ENCODE results near the gene UTY.
A peak's percentile ranks its signal among the peaks of the same experiment; 100 is the strongest.

The UTY gene

DNA sequence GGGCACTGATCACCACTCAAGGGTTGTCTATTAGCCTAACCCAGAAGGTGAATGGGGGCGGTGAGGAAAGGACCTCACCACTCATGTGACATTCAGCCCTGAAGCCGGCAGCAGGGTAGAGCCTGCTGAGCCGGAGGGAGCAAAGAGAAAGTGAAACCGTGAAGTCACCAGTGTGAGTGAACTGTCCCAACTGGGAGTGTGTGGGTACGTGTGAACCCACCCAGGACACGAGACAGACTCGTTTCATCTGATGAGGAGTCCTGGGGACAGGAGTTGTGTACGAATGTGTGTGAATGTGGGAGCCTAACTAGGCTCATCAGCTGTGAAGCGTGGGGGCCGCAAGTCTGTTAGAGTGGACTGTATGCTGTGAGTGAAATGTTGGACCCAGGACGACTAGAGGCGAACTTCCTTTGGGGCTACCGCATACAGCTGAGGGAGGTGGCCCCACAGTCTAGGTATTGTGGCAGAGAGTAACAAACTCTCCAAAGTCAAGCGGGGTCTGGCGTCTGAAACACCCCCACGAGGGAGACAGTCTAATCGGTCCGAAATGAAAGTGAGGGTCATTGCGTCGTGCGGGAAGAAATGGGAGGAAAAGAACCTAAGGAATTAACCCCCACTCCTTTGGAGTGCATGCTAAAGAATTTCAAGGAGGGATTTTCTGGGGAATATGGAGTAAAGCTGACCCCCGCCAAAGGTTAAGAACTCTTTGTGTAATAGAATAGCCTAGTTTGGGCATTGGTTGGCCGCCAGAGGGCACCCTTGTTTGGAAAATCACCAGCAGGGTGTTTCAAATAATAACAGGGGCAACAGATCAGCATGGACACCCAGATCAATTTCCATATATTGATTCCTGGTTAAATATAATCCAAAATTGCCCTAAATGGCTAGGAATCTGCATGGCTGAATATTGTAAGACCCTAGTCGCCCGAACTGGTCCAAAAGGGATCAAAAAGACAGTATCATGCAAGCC is 43.6 kb downstream of the UTY start:
- peaks cover 30% of the 10 kb centered on the region for H3K4me1 Mint-ChIP-seq (ENCODE audit: low read depth)

DNA sequence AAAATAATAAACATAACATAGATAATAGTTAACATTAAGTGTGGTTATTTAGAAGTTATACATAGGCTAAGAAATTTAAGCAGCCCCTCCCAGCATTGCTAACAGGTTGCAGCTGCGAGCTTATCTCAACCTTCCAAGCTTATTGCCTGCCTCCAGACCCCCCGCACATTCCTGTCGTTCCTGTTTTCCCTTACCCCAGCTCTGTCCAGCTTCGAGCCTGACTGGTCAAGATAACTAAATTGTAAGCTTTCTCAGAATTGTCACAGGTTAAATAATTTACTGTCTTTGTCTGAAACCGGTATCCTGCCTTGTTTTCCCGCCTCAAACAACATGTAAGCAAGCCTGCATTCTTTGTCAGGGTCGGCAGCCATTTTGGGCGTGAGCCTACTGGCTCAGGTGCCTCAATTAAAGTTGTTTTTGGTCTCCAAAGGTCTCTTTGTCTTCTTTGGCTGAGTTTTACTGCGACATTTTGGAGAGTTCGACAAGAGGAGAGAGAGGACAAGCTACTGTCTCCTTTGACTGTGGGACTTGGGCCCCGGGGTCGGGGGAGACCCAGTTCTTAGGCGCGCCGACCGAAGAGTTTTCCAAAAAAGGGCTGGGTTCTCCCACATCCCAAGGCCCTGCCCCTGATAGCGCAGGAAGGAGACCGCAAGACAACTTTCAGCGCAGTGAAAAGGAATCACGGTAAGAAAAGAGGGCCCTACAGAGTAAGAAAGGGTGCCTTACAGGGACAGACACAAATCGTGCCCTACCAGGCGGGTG is 44.4 kb downstream of the UTY start:
- peaks cover 15% of the 10 kb centered on the region for H3K9me3 Mint-ChIP-seq
- no peaks in the 10 kb centered on the region for H3K27me3 Mint-ChIP-seq
- H3K27ac Mint-ChIP-seq, result peak overlapping the region; percentile 69
- peak overlapping the region; percentile 79 for H3K4me3 Mint-ChIP-seq
- H3K36me3 Mint-ChIP-seq (ENCODE audit: low read depth), result peaks cover 39% of the 10 kb centered on the region
- peaks cover 30% of the 10 kb centered on the region for H3K4me1 Mint-ChIP-seq (ENCODE audit: low read depth)
- intact Hi-C loops (cut with micrococcal nuclease), result no loop called here

More for the DNA sequence above, 43.6 kb downstream of the UTY start:
- intact Hi-C loops (cut with micrococcal nuclease), result no loop called here
- Mint-ChIP-seq H3K27ac (peak overlapping the region; percentile 69), H3K9me3 (peaks cover 6% of the 10 kb centered on the region), H3K36me3 (ENCODE audit: low read depth) (peaks cover 31% of the 10 kb centered on the region), H3K27me3 (no peaks in the 10 kb centered on the region), H3K4me3 (peak overlapping the region; percentile 79)

DNA sequence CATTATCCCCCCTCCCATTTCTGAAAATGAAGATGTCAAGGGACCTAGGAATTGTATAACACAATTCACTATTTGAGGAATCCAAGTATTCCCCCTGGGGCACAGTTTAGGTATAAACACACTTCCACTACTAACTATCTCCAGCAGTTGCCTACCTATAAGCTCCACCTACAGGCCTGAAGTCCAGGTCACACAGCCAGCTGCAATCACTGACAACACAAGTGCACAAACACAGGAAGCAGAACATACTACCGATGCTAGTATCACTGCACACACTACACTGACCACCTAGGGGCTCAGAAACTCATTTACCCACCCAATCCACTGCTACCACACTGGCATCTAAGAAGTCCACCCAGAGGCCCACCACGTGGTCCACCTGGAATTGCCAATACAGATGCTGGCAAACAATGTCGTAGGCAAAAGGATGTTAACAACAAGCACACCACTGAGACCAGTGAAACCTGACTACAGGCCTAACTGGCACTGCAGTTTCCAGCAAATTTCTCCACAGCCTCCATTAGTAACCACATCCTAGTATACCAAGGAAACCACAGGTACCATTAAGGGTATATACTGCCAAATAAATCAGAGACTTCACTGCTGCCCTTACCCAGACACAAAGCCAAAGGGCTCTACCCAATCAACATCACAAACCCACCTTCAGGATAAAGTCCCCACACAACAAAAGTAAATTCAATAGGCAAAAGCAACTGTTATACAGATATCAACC is 47.4 kb downstream of the UTY start:
- peaks cover 40% of the 10 kb centered on the region for H3K4me1 Mint-ChIP-seq (ENCODE audit: low read depth)

DNA sequence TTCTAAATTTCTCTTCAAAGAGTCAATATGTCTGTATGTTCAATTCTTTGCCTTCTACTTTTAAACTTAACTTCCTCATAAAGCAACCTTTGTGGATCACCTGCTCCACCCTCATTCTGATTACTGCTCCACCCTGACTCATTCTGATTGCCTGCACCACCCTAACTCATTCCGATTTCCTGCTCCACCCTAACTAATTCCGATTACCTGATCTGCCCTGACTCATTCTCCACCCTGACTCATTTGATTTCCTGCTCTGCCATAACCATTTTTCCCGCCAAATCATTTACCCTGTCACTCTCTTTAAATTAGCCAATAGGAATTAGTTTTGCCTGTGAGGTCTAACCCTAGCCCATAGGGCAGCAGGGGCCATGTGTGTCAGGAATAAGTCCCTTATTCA is 50.3 kb downstream of the UTY start:
- Mint-ChIP-seq H3K4me3 (no peak overlapping the region), H3K36me3 (ENCODE audit: low read depth) (peaks cover 57% of the 10 kb centered on the region), H3K27me3 (no peaks in the 10 kb centered on the region), H3K4me1 (ENCODE audit: low read depth) (peaks cover 43% of the 10 kb centered on the region), H3K27ac (peak overlapping the region; percentile 56), H3K9me3 (peaks cover 27% of the 10 kb centered on the region)
- intact Hi-C loops (cut with micrococcal nuclease), result no loop called here

More for the DNA sequence above, 47.4 kb downstream of the UTY start:
- intact Hi-C loops (cut with micrococcal nuclease), result no loop called here
- no peak overlapping the region for H3K27ac Mint-ChIP-seq
- H3K36me3 Mint-ChIP-seq (ENCODE audit: low read depth), result peaks cover 58% of the 10 kb centered on the region
- H3K4me3 Mint-ChIP-seq, result no peak overlapping the region
- H3K27me3 Mint-ChIP-seq, result no peaks in the 10 kb centered on the region
- peaks cover 27% of the 10 kb centered on the region for H3K9me3 Mint-ChIP-seq

DNA sequence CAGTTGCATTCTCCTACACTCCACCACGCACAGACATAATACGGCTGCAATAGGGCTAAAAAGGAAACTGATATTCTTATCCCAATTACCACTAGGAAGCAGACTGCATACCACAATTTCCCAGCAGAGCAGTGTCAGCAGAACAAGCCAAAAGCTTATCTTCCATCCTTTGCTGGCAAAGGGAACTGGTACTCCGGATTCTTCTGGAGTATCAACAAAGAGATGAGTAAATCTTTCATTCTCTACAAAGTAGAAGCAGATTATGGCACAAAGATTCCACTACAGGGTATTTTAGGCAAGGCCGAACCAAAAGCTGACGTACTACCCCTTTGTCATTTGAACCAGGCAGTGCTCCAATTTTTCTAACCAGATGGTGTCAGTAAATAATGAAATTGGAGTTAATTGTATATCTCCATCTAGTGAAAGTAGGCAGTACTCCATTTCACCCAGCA is 56.5 kb downstream of the UTY start:
- no peaks in the 10 kb centered on the region for H3K9me3 Mint-ChIP-seq
- intact Hi-C loops (cut with micrococcal nuclease), result no loop called here
- H3K4me1 Mint-ChIP-seq (ENCODE audit: low read depth), result peaks cover 51% of the 10 kb centered on the region
- H3K27me3 Mint-ChIP-seq, result no peaks in the 10 kb centered on the region
- H3K4me3 Mint-ChIP-seq, result no peak overlapping the region
- peaks cover 33% of the 10 kb centered on the region for H3K36me3 Mint-ChIP-seq (ENCODE audit: low read depth)
- no peak overlapping the region for H3K27ac Mint-ChIP-seq

DNA sequence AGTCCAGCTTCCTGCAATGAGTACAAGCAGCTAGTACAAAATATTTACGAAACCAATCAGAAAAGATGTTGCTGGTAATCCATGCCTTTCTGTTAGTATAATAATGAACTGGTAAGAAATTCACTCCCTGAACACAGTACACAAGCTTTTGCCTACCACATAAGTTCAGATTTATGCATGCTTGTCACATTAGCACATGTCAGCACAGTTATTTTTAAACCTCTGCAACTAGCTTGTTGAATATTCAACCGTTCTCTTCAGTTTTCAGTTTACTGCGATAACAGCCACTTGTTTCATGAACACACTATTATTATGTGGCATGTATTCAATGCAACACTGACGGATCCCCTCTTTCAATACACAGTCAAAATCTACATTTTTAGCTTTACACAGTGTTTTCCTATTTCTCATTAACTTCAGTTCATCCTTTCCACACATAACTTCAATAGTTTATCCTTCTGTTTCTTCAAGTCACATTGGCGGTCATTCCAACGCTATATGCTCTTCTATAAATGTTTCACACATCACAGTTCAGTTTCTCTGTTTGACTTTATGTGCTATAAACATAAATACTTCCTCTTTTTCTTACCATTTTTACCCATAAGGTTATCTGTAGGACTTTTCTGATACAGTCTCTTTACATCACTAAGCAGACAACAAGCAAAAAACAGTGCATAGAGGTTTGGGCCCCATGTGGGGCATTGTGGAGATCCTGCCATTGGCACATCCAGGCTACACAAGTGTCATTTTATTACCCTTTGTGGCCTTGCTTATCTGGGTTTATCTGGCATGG is 62.8 kb downstream of the UTY start:
- no peaks in the 10 kb centered on the region for H3K27me3 Mint-ChIP-seq
- no peak overlapping the region for H3K27ac Mint-ChIP-seq
- peaks cover 6% of the 10 kb centered on the region for H3K36me3 Mint-ChIP-seq (ENCODE audit: low read depth)
- no peak overlapping the region for H3K4me3 Mint-ChIP-seq
- no peaks in the 10 kb centered on the region for H3K9me3 Mint-ChIP-seq
- H3K4me1 Mint-ChIP-seq (ENCODE audit: low read depth), result peaks cover 30% of the 10 kb centered on the region
- intact Hi-C loops (cut with micrococcal nuclease), result no loop called here

DNA sequence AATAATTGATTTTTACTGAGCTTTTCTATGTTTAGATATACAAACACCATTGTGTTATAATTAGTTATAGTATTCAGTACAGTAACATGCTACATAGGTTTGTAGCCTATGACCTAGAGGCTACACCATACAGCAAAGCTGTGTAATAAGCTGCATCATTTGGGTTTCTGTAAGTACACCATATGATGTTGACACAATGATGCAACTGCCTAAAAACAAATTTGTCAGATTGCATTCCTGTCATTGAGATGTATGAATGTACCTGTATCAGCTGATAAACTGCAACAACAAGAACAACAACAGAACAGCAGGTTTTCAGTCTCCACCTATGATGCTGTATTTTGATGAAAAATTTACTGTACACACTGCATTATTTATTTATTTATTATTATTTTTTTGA is 64.3 kb downstream of the UTY start:
- Mint-ChIP-seq H3K4me3 (no peak overlapping the region), H3K9me3 (no peaks in the 10 kb centered on the region), H3K27me3 (no peaks in the 10 kb centered on the region), H3K36me3 (ENCODE audit: low read depth) (peaks cover 6% of the 10 kb centered on the region), H3K4me1 (ENCODE audit: low read depth) (peaks cover 20% of the 10 kb centered on the region), H3K27ac (no peak overlapping the region)
- intact Hi-C loops (cut with micrococcal nuclease), result no loop called here

DNA sequence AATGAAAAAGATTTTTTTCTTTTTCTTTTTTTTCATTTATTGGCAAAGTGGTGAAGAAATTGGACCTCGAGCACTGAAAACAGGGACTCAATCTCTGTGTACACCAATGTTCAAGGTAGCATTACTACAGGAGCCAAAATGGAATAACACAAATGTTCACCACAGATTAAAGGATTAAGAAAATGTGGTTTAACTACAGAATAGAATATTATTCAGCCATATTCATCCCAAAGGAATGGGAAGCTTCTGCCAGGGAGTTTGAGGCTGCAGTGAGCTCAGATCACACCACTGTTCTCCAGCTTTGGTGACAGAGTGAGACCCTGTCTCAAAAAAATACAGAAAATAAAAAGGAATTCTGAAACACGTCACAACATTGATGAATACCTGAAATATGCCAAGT is 81.0 kb downstream of the UTY start:
- Mint-ChIP-seq H3K27ac (no peak overlapping the region), H3K4me3 (no peak overlapping the region), H3K27me3 (no peaks in the 10 kb centered on the region), H3K36me3 (ENCODE audit: low read depth) (peaks cover 29% of the 10 kb centered on the region), H3K9me3 (no peaks in the 10 kb centered on the region), H3K4me1 (ENCODE audit: low read depth) (no peaks in the 10 kb centered on the region)
- intact Hi-C loops (cut with micrococcal nuclease), result no loop called here

DNA sequence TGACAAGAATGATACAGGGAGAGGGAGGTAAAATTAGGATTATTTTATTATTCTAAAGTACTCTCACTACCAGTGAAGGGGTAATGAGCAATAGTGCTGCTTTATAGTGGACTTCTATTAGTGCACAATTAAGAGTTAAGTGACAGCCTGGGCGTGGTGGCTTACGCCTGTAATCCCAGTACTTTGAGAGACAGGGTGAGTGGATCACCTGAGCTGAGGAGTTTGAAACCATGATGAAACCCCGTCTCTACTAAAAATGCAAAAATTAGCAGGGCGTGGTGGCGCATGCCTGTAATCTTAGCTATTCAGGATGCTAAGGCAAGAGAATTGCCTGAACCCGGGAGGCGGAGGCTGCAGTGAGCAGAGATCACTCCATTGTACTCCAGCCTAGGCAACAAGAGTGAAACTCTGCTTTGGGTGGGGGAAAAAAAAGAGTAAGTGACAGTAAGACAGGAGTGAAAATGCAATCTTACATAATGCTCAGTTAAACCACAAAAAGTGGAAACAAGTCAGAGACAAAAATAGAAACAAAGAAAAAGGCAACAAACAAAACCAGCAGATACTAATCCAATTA is 98.6 kb downstream of the UTY start:
- H3K4me1 Mint-ChIP-seq (ENCODE audit: low read depth), result peaks cover 22% of the 10 kb centered on the region
- no peaks in the 10 kb centered on the region for H3K9me3 Mint-ChIP-seq
- intact Hi-C loops (cut with micrococcal nuclease), result no loop called here
- no peaks in the 10 kb centered on the region for H3K27me3 Mint-ChIP-seq
- peaks cover 18% of the 10 kb centered on the region for H3K36me3 Mint-ChIP-seq (ENCODE audit: low read depth)
- H3K4me3 Mint-ChIP-seq, result no peak overlapping the region
- no peak overlapping the region for H3K27ac Mint-ChIP-seq

DNA sequence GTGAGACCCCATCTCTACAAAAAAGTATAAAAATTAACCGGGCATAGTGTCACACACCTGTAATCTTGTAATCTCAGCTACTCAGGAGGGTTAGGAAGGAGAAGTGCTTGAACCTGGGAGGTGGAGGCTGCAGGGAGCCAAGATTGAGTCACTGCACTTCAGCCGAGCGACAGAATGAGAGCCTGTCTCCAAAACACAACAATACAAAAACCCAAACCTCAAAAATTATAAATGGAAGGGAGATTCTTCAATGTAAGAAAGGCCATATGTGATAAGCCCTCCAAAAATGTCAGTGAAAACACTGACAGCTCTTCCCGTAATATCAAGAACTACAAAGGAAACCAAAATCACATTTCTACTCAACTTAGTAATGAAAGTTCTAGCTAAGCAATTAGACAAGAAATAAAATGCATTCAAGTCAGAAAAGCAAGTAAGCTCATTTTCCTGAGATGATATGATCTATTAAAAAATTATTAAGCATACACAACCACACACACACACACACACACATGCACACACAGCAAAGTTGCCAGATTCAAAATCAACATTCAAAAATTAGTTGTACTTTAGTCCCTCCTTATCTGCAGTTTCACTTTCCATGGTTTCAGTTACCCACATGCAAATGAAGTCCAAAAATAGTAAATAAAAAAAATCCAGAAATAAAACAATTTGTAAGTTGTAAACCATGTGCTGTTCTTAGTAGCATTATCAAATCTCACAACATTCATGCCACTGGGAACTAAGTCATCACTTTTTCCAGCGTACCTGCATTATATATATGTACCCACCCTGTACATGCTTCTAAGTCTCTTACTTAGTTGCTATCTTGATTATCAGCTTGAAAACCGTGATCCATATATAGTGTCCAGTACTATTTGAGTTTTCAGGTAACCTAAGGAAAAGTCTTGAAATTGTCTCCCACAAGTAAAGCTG is 108.7 kb downstream of the UTY start:
- no peak overlapping the region for H3K27ac Mint-ChIP-seq
- H3K9me3 Mint-ChIP-seq, result no peaks in the 10 kb centered on the region
- H3K4me3 Mint-ChIP-seq, result peak overlapping the region; percentile 50
- intact Hi-C loops (cut with micrococcal nuclease), result no loop called here
- no peaks in the 10 kb centered on the region for H3K27me3 Mint-ChIP-seq
- H3K36me3 Mint-ChIP-seq (ENCODE audit: low read depth), result peaks cover 15% of the 10 kb centered on the region
- H3K4me1 Mint-ChIP-seq (ENCODE audit: low read depth), result peaks cover 7% of the 10 kb centered on the region

DNA sequence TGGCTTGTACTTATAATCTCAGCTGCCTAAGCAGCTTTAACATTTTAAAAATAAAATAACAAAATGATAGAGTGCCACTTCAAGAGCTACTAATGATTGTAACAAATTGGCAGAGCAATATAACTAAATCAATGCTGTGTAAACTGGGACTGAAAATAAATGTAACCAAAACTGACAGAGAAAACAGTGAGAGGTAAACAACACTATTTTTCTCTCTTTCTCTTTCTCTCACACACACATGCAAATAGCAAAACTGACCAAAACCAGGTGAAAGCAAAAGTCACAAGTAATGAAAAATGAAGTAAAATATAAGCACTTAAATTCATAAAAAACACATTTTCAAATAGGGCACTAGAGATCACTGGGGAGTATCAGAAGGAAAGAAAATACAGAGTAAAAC is 109.6 kb downstream of the UTY start:
- Mint-ChIP-seq H3K27ac (no peak overlapping the region), H3K9me3 (no peaks in the 10 kb centered on the region), H3K4me1 (ENCODE audit: low read depth) (peaks cover 7% of the 10 kb centered on the region), H3K27me3 (no peaks in the 10 kb centered on the region), H3K36me3 (ENCODE audit: low read depth) (peaks cover 18% of the 10 kb centered on the region), H3K4me3 (no peak overlapping the region)
- intact Hi-C loops (cut with micrococcal nuclease), result no loop called here

DNA sequence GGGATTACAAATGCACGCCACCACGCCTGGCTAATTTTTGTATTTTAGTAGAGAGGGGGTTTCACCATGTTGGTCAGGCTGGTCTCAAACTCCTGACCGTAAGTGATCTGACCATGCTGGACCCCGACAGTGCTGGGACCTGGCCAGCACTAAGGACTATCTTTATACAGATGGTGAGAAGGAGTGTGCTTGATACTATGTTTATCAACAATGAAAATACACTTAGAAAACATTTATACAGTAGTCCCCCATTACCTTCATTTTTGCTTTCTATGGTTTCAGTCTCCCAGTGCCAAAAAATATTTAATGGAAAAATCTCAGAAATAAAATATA is 111.4 kb downstream of the UTY start:
- no peak overlapping the region for H3K4me3 Mint-ChIP-seq
- peaks cover 18% of the 10 kb centered on the region for H3K36me3 Mint-ChIP-seq (ENCODE audit: low read depth)
- peaks cover 7% of the 10 kb centered on the region for H3K4me1 Mint-ChIP-seq (ENCODE audit: low read depth)
- H3K27ac Mint-ChIP-seq, result no peak overlapping the region
- H3K27me3 Mint-ChIP-seq, result no peaks in the 10 kb centered on the region
- no peaks in the 10 kb centered on the region for H3K9me3 Mint-ChIP-seq
- intact Hi-C loops (cut with micrococcal nuclease), result no loop called here

Data from dendritic cell treated with granulocyte-macrophage colony-stimulating factor and Interleukin-4, amounts not matched to agents 40 ng/mL and 50 ng/mL, for 4 days (primary cell).